Measurements from ENCODE around the gene PALM. TPM values are rescaled to one million over a fixed set of nuclear protein-coding genes. Genes with fewer than 3 reads are reported as not detected.

PALM gene
- 10 to 100 TPM; 32.9 to 40.8 TPM for total RNA-seq
- 101 TPM for polyA plus RNA-seq (2013, experiment 1 of 2)
- 88.7 TPM for polyA plus RNA-seq (2013, experiment 2 of 2)
- long read RNA-seq, experiment 1, partial matches to known transcripts = 8 of 25 reads
- long read RNA-seq, experiment 1, other reads (novel, unspliced or antisense) = 16 of 25 reads
- long read RNA-seq, experiment 2, transcript PALM-201 (8 exons, 2,755 nt) = major isoform, 15 of 28 reads
- long read RNA-seq, experiment 2, partial matches to known transcripts = 5 of 28 reads
- long read RNA-seq, experiment 2, other reads (novel, unspliced or antisense) = 7 of 28 reads
- long read RNA-seq, experiment 3, partial matches to known transcripts = 1 of 5 reads
- long read RNA-seq, experiment 3, other reads (novel, unspliced or antisense) = 4 of 5 reads
- long read RNA-seq, experiment 4, partial matches to known transcripts = 1 of 6 reads
- long read RNA-seq, experiment 4, other reads (novel, unspliced or antisense) = 5 of 6 reads

DNA sequence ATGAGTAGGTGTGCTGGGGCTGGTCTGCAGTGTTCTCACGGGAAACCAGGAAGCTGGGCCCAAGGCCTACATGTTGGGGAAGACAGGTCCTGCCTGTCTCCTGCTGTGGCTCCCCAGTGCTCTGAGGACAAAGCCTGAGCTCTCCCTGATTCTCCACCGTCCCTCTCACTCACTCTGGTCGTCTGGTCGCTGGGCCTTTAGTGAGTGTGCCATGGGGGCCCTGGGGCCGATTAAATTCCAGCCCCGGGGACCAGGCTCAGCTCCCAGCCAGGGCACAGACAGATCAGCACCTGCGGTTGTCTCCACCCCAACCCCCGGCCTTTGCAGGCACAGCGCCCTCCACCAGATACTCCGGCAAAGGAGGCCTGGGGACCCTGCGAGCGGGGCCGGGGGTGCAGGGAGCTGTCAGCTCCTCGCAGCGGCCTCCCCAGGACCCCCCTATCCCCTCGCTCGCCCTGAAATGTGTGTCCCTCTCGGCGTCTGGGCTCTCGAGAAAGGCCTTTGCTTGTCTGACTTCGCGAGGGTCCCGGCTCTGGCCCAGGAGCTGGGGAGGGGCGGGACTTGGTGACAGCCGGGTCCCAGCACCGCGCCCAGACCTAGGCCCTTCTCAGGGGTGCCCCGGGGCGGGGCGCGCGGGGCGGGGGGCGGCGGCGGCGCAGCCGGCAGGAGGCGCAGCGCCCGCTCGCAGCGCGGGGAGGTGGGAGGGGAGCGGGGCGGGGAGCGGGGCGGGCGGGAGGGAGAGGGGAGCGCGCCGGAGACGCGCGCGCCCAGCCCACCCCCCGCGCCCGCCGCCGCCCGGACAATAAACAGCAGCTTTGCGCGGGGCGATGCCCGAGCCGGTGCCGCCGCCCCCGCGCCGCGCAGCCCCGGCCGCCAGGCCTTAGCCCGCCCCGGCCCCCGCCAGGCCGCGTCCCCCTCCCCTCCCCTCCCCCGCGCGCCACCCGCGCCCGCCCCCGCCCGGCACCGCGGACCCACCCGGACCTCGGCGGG lies at the start of gene PALM:
TSS of gene PALM (plus strand) at position 782 of the 990 bp plus-strand sequence. CDS start 212 bp downstream, outside the sequence.
- Mint-ChIP-seq H3K27ac (no peak within 1 kb of the TSS), H3K27me3 (ENCODE audit: insufficient read depth) (peaks cover 11% of the 10 kb centered on the region), H3K36me3 (ENCODE audit: low read depth) (no peaks in the 10 kb centered on the region), H3K4me3 (peak within 1 kb of the TSS; percentile 53), H3K9me3 (peaks cover 11% of the 10 kb centered on the region), H3K4me1 (peaks cover 8% of the 10 kb centered on the region)
- H3K9me3 ChIP-seq (ENCODE audit: control insufficient read depth, low read length) = no peaks in the 10 kb centered on the region
- no peaks in the 10 kb centered on the region for H3K36me3 ChIP-seq (ENCODE audit: control insufficient read depth, insufficient read depth, low read length)
- 34 to 40% methylated on average over 4 to 29 of the region's 93 CpGs for WGBS, 2 experiments (ENCODE audit: insufficient coverage in 1 of 2, insufficient read length in 1 of 2)
- H3K27me3 ChIP-seq (ENCODE audit: control insufficient read depth, insufficient read depth, low read length, poor library complexity, severe bottlenecking) = no peaks in the 10 kb centered on the region
- H3K4me1 ChIP-seq (ENCODE audit: control insufficient read depth, insufficient read depth, low read length) = no peaks in the 10 kb centered on the region
- peak within 1 kb of the TSS; percentile 11 for H3K9ac ChIP-seq (ENCODE audit: extremely low read depth, low read length, poor library complexity, severe bottlenecking)
- peak within 1 kb of the TSS; percentile 38 for H3K27ac ChIP-seq (ENCODE audit: low read depth, low read length)
- TF ChIP-seq, protein P1, sequence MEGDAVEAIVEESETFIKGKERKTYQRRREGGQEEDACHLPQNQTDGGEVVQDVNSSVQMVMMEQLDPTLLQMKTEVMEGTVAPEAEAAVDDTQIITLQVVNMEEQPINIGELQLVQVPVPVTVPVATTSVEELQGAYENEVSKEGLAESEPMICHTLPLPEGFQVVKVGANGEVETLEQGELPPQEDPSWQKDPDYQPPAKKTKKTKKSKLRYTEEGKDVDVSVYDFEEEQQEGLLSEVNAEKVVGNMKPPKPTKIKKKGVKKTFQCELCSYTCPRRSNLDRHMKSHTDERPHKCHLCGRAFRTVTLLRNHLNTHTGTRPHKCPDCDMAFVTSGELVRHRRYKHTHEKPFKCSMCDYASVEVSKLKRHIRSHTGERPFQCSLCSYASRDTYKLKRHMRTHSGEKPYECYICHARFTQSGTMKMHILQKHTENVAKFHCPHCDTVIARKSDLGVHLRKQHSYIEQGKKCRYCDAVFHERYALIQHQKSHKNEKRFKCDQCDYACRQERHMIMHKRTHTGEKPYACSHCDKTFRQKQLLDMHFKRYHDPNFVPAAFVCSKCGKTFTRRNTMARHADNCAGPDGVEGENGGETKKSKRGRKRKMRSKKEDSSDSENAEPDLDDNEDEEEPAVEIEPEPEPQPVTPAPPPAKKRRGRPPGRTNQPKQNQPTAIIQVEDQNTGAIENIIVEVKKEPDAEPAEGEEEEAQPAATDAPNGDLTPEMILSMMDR (conservative IDR thresholded peaks at IDR 0.05) = peak; percentile 50
- peak within 1 kb of the TSS; percentile 76 for H3K4me3 ChIP-seq (ENCODE audit: low read length)
- DNase-seq = peak; percentile 87

DNA sequence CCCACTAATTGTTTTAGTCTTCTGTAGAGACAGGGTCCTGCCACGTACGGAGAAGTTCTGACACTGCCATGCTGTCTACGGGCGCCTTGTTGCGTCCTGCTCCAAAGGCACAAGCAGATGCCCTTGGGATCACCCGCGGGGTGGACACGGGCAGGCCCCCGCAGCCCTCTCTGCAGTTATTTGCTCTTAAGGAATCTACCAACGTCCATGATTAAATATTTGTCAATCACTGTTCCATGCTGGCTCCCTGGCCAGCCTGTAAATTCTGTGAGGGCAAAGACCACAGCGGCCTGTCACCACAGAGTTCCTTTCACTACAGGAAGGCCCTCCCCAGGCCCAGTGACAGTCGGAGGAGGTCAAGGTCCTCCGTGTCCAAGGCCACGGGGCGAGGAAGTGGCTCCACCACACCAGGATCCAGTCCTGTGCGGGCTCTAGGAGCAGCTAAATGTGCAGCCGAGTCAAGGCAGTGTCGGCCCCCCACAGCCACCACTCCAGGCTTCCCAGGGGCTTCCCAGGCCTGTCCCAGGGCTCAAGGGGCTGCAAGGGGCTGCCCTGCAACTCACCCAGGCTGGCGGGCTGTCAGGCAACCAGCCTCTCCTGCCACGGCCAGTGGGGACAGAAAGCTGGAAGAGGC lies 47.8 kb upstream of the PALM start:
- Mint-ChIP-seq H3K4me1 (peaks cover 17% of the 10 kb centered on the region), H3K9me3 (peaks cover 7% of the 10 kb centered on the region), H3K27ac (peak overlapping the region; percentile 90), H3K4me3 (peak overlapping the region; percentile 68), H3K27me3 (ENCODE audit: insufficient read depth) (peaks cover 8% of the 10 kb centered on the region), H3K36me3 (ENCODE audit: low read depth) (no peaks in the 10 kb centered on the region)
- WGBS, 2 experiments (ENCODE audit: insufficient coverage in 1 of 2, insufficient read length in 1 of 2) = 85 to 87% methylated on average over 10 to 20 of the region's 20 CpGs
- no peaks in the 10 kb centered on the region for H3K9me3 ChIP-seq (ENCODE audit: control insufficient read depth, low read length)
- no peaks in the 10 kb centered on the region for H3K4me1 ChIP-seq (ENCODE audit: control insufficient read depth, insufficient read depth, low read length)
- H3K36me3 ChIP-seq (ENCODE audit: control insufficient read depth, insufficient read depth, low read length) = no peaks in the 10 kb centered on the region
- peak overlapping the region; percentile 80 for H3K9ac ChIP-seq (ENCODE audit: extremely low read depth, low read length, poor library complexity, severe bottlenecking)
- DNase-seq = peak; percentile 44
- no peaks in the 10 kb centered on the region for H3K27me3 ChIP-seq (ENCODE audit: control insufficient read depth, insufficient read depth, low read length, poor library complexity, severe bottlenecking)
- TF ChIP-seq, protein P1 (conservative IDR thresholded peaks at IDR 0.05) = no peak
- peak overlapping the region; percentile 89 for H3K4me3 ChIP-seq (ENCODE audit: low read length)
- no peak overlapping the region for H3K27ac ChIP-seq (ENCODE audit: low read depth, low read length)

All from endodermal cell (in vitro differentiated cells).